Astrocyte (in vitro differentiated cells and primary cell): Measurements from ENCODE around the gene PNRC2.

Experiments
- EZH2 ChIP-seq: IDR thresholded peaks from 2 replicates; pipeline ENCODE4 v1.6.1; 2012; ENCODE audit warnings: mild to moderate bottlenecking, low read length, inconsistent platforms; ENCODE audit not compliant: insufficient read depth
- TF ChIP-seq, protein P1 (sequence below): IDR thresholded peaks from 2 replicates; pipeline ENCODE4 v1.5.1; 2011; ENCODE audit warnings: low read depth, mild to moderate bottlenecking, inconsistent platforms, low read length, moderate library complexity; ENCODE audit not compliant: insufficient read depth

DNA sequence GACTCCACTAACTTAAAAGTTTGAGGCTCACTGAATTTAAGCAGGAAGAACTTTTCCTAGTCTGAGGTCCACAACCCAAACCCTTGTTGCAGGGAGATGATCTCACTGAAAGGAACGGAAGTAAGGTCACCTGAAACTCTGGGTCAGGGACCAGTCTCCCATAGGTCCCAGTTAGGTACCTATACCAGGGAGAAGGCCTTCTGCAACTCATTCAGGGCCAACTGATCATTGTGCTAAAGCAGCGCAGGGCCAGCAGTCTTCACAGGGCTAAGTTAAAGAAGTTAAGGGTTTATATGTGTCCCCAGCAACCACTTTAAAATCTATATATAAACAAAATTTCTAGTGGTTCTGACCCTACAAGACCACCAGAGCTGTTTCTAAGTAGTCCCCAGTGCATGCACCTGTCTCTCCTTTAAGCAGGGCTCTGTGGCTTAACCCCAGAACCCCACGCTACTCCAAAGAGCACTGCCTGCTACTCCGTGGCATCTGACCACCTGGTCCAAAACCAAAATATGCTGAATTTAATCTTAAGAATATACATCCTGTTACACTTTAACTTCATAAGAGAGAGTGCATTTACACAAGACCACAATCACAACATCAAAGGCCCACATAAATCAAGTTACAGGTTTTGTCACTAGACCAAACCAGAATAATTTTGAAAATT lies 17.7 kb downstream of the PNRC2 start:
- TF ChIP-seq, protein P1, sequence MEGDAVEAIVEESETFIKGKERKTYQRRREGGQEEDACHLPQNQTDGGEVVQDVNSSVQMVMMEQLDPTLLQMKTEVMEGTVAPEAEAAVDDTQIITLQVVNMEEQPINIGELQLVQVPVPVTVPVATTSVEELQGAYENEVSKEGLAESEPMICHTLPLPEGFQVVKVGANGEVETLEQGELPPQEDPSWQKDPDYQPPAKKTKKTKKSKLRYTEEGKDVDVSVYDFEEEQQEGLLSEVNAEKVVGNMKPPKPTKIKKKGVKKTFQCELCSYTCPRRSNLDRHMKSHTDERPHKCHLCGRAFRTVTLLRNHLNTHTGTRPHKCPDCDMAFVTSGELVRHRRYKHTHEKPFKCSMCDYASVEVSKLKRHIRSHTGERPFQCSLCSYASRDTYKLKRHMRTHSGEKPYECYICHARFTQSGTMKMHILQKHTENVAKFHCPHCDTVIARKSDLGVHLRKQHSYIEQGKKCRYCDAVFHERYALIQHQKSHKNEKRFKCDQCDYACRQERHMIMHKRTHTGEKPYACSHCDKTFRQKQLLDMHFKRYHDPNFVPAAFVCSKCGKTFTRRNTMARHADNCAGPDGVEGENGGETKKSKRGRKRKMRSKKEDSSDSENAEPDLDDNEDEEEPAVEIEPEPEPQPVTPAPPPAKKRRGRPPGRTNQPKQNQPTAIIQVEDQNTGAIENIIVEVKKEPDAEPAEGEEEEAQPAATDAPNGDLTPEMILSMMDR: no peak
- no peak for TF ChIP-seq EZH2
